ENCODE results near the gene TPMT. TPM values are rescaled to one million over a fixed set of nuclear protein-coding genes. Genes with fewer than 3 reads are reported as not detected.

The TPMT gene
- total RNA-seq, 1 experiment from 2014 or later, result 13.3 TPM

GRCh38 chr6:18178960-18179615 lies 24.2 kb upstream of the TPMT start:
- Histone ChIP-seq H4K5ac (ENCODE audit: insufficient read length, low read depth, low read length) (no peak overlapping the region), H2BK5ac (ENCODE audit: insufficient read length, low read length) (no peak overlapping the region), H3K4me2 (ENCODE audit: insufficient read depth, insufficient read length, low read length) (no peak overlapping the region), H3K14ac (ENCODE audit: insufficient read depth, low read length) (no peak overlapping the region), H3K23ac (ENCODE audit: insufficient read length, low read depth, low read length) (no peak overlapping the region), H3K56ac (ENCODE audit: insufficient read length, low read depth, low read length) (no peak overlapping the region), H3K9me3 (ENCODE audit: control insufficient read depth, low read depth, low read length) (no peaks in the 10 kb centered on the region), H3K18ac (ENCODE audit: insufficient read length, low read depth, low read length) (no peak overlapping the region), H2BK15ac (ENCODE audit: low read depth, low read length) (no peak overlapping the region), H3K79me1 (ENCODE audit: insufficient read depth, low read depth, low read length, poor library complexity, severe bottlenecking) (no peaks in the 10 kb centered on the region), H4K20me1 (ENCODE audit: control insufficient read depth, insufficient read depth, insufficient read length) (no peaks in the 10 kb centered on the region), H2AK5ac (ENCODE audit: insufficient read length, low read length) (no peak overlapping the region), H4K91ac (ENCODE audit: insufficient read length, low read depth, low read length) (no peak overlapping the region), H3K9ac (ENCODE audit: extremely low read depth, insufficient read length, low read length) (no peak overlapping the region), H3K4me1 (ENCODE audit: insufficient read depth, low read length) (no peaks in the 10 kb centered on the region), H4K8ac (replicated peaks; ENCODE audit: insufficient read length, low read depth, low read length) (no peak overlapping the region), H3K4ac (ENCODE audit: low read depth, low read length) (no peak overlapping the region), H3K27ac (ENCODE audit: insufficient read length, low read depth, low read length) (no peak overlapping the region), H3K27me3 (ENCODE audit: insufficient read depth, low read length) (no peaks in the 10 kb centered on the region), H2BK12ac (ENCODE audit: insufficient read length, low read depth, low read length) (no peak overlapping the region), H2BK120ac (ENCODE audit: low read depth, low read length, poor library complexity, severe bottlenecking) (no peak overlapping the region), H2AFZ (ENCODE audit: low read length) (no peak overlapping the region), H2BK20ac (ENCODE audit: low read depth, low read length, poor library complexity, severe bottlenecking) (no peak overlapping the region), H3T11ph (ENCODE audit: low read length) (no peak overlapping the region), H3K79me2 (ENCODE audit: insufficient read depth, low read length) (no peaks in the 10 kb centered on the region), H3K23me2 (ENCODE audit: insufficient read length, low read depth, low read length, poor library complexity, severe bottlenecking) (no peaks in the 10 kb centered on the region)
- no CpG with 5 or more reads among the region's 3 CpGs for WGBS (ENCODE audit: extremely low coverage, insufficient read length, low lambda C conversion rate)
- Mint-ChIP-seq H3K4me1 (peaks cover 6 to 14% of the 10 kb centered on the region in 2 experiments), H3K9me3 (no peaks in the 10 kb centered on the region), H3K27ac (peak overlapping the region in 2 of 3 experiments; percentile 36 to 67; a peak in 5 of 7 replicates), H3K27me3 (ENCODE audit: low read depth) (no peaks in the 10 kb centered on the region), H3K36me3 (ENCODE audit: insufficient read depth in 1 of 3, low read depth in 3 of 3) (peaks cover 9 to 48% (median 31%) of the 10 kb centered on the region in 3 experiments; a peak in 6 of 7 replicates), H3K4me3 (no peak overlapping the region; a peak in 1 of 5 replicates)
- TF ChIP-seq CTCF (conservative IDR thresholded peaks at IDR 0.05), result no peak
- no peak for DNase-seq
